ENCODE data around the gene AGO3.

Gene AGO3

DNA sequence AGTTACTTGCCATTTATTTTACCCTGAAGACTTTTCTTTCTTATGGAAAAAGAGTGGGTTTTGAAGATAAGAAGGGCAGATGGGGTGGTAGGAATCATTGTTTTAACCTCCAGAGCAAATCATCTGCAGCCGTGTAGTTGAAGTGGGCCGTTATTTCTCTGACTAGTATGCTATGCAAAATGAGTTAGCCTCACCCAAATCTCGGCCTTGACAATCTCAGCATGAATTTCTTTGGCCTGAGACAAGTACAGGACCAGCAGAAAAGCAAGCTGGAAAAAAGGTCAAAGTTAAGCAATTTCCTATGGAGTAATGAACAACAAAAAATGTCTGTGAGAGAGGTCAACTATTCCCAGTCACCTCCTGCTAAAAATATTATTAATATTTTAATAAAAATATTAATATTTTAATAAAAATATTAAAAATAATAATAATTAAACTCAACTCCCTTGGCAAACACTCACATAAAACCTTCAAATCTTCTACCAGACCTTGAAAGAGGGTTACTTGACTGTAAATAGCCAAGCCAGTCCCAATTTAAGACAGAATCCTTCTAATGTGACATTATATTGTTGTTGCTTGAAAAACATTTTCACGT, 146.2 kb downstream of the AGO3 start:
- Histone ChIP-seq H3K27ac (no peak overlapping the region), H2AFZ (no peak overlapping the region), H3K9me3 (ENCODE audit: control insufficient read depth, low read length) (no peaks in the 10 kb centered on the region), H3K4me2 (ENCODE audit: low read length) (no peak overlapping the region), H3K36me3 (ENCODE audit: control insufficient read depth, insufficient read depth, low read length) (no peaks in the 10 kb centered on the region), H3K4me1 (no peaks in the 10 kb centered on the region), H3K9ac (no peak overlapping the region), H3K79me2 (no peaks in the 10 kb centered on the region), H3K27me3 (ENCODE audit: control insufficient read depth, insufficient read depth, low read length) (no peaks in the 10 kb centered on the region), H3K4me3 (ENCODE audit: low read depth, low read length) (no peak overlapping the region)
- TF ChIP-seq, protein P1, sequence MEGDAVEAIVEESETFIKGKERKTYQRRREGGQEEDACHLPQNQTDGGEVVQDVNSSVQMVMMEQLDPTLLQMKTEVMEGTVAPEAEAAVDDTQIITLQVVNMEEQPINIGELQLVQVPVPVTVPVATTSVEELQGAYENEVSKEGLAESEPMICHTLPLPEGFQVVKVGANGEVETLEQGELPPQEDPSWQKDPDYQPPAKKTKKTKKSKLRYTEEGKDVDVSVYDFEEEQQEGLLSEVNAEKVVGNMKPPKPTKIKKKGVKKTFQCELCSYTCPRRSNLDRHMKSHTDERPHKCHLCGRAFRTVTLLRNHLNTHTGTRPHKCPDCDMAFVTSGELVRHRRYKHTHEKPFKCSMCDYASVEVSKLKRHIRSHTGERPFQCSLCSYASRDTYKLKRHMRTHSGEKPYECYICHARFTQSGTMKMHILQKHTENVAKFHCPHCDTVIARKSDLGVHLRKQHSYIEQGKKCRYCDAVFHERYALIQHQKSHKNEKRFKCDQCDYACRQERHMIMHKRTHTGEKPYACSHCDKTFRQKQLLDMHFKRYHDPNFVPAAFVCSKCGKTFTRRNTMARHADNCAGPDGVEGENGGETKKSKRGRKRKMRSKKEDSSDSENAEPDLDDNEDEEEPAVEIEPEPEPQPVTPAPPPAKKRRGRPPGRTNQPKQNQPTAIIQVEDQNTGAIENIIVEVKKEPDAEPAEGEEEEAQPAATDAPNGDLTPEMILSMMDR (IDR thresholded peaks at IDR 0.05): no peak

DNA sequence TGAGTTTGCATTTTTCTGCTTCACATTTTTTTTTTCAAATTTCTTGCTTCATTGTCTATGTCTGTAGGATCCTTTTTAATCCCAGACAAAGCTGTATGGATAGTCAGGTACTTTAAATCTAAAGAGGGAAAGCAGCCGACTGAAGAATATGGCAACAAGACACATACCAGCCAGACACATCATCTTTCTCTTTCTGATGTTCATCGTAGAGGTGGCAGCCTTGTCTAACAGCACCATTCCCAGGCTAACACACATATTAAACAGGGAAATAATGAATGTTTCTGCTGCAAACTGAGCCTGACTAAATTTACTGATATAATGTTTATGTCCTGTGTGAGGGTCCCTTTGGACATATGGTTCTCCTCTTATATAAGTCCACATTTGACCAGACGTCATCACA, 149.3 kb downstream of the AGO3 start:
- no peak overlapping the region for H3K9ac ChIP-seq
- H3K27me3 ChIP-seq (ENCODE audit: control insufficient read depth, insufficient read depth, low read length): no peaks in the 10 kb centered on the region
- H3K9me3 ChIP-seq (ENCODE audit: control insufficient read depth, low read length): no peaks in the 10 kb centered on the region
- TF ChIP-seq, protein P1 (IDR thresholded peaks at IDR 0.05): no peak
- H2AFZ ChIP-seq: no peak overlapping the region
- no peaks in the 10 kb centered on the region for H3K4me1 ChIP-seq
- H3K27ac ChIP-seq: no peak overlapping the region
- no peaks in the 10 kb centered on the region for H3K79me2 ChIP-seq
- H3K4me3 ChIP-seq (ENCODE audit: low read depth, low read length): no peak overlapping the region
- no peaks in the 10 kb centered on the region for H3K36me3 ChIP-seq (ENCODE audit: control insufficient read depth, insufficient read depth, low read length)
- no peak overlapping the region for H3K4me2 ChIP-seq (ENCODE audit: low read length)

DNA sequence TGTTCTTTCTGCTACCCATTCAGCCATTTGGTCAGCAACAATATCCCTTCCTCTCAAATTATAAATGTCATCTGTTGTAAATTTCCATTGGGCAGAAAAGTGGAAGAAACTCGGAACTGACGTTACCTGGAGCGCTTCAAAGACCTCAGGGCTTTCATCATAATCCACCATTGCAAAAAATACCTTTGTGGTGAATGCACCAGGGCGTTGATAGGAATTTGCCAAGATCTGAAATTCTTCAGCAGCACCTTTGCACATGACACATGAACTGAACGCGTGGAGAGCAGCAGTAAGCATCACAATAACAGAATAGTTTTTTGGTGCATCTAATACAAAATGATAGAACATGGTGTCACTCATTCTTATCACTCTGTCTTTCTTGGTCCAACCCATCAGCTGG, 149.9 kb downstream of the AGO3 start:
- H3K9ac ChIP-seq: no peak overlapping the region
- H3K4me3 ChIP-seq (ENCODE audit: low read depth, low read length): no peak overlapping the region
- H2AFZ ChIP-seq: no peak overlapping the region
- H3K36me3 ChIP-seq (ENCODE audit: control insufficient read depth, insufficient read depth, low read length): no peaks in the 10 kb centered on the region
- no peaks in the 10 kb centered on the region for H3K4me1 ChIP-seq
- no peaks in the 10 kb centered on the region for H3K79me2 ChIP-seq
- no peak overlapping the region for H3K4me2 ChIP-seq (ENCODE audit: low read length)
- TF ChIP-seq, protein P1 (IDR thresholded peaks at IDR 0.05): no peak
- H3K27ac ChIP-seq: no peak overlapping the region
- no peaks in the 10 kb centered on the region for H3K9me3 ChIP-seq (ENCODE audit: control insufficient read depth, low read length)
- no peaks in the 10 kb centered on the region for H3K27me3 ChIP-seq (ENCODE audit: control insufficient read depth, insufficient read depth, low read length)

DNA sequence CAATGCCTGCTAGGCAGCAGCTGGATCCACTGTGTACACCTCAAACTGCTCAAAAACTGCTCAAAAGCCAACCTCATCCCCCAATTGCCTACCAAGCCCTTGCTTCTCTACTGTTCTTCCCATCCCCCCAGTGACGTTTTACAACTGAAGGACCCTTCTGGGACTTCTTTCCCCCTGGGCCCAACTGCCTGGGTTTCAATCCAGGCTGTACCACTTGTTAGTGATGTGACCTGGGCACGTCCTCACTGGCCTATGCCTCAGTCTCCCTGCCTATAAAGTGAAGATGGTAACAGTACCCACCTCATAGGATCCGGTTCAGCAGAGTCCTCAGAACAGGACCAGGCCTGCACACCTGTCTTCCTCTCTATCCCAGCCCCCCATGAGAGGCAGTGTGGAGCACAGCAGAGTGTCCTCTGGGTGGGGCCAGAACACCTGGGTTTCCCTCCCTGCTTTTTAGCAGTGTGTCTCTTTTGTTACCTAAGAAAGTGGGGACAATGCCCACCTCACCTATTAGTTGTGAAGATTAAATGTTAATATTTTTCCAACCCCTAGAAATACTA, 151.1 kb downstream of the AGO3 start:
- no peak overlapping the region for H2AFZ ChIP-seq
- H3K4me3 ChIP-seq (ENCODE audit: low read depth, low read length): no peak overlapping the region
- no peaks in the 10 kb centered on the region for H3K27me3 ChIP-seq (ENCODE audit: control insufficient read depth, insufficient read depth, low read length)
- H3K9me3 ChIP-seq (ENCODE audit: control insufficient read depth, low read length): no peaks in the 10 kb centered on the region
- H3K4me1 ChIP-seq: no peaks in the 10 kb centered on the region
- no peaks in the 10 kb centered on the region for H3K36me3 ChIP-seq (ENCODE audit: control insufficient read depth, insufficient read depth, low read length)
- H3K27ac ChIP-seq: no peak overlapping the region
- no peaks in the 10 kb centered on the region for H3K79me2 ChIP-seq
- TF ChIP-seq, protein P1 (IDR thresholded peaks at IDR 0.05): no peak
- no peak overlapping the region for H3K9ac ChIP-seq
- H3K4me2 ChIP-seq (ENCODE audit: low read length): no peak overlapping the region

DNA sequence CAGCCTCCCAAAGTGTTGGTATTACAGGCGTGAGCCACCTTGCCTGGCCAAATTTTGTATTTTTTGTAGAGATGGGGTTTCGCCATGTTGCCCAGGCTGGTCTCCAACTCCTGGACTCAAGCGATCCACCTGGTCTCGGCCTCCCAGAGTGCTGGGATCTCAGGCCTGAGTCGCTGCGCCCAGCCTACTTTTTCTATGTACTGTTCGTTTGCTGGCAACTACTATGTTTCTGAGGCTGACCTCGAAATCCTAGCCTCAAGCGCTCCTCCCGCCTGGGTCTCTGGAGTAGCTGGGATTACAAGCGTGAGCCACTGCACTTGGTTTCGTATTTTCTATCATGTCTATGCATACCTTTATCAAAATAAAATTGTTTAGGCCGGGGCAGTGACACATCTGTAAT, 152.3 kb downstream of the AGO3 start:
- no peak overlapping the region for H3K4me3 ChIP-seq (ENCODE audit: low read depth, low read length)
- no peaks in the 10 kb centered on the region for H3K79me2 ChIP-seq
- no peak overlapping the region for H2AFZ ChIP-seq
- no peak overlapping the region for H3K4me2 ChIP-seq (ENCODE audit: low read length)
- H3K9me3 ChIP-seq (ENCODE audit: control insufficient read depth, low read length): no peaks in the 10 kb centered on the region
- H3K4me1 ChIP-seq: no peaks in the 10 kb centered on the region
- TF ChIP-seq, protein P1 (IDR thresholded peaks at IDR 0.05): no peak
- H3K9ac ChIP-seq: no peak overlapping the region
- H3K27me3 ChIP-seq (ENCODE audit: control insufficient read depth, insufficient read depth, low read length): no peaks in the 10 kb centered on the region
- H3K27ac ChIP-seq: no peak overlapping the region
- no peaks in the 10 kb centered on the region for H3K36me3 ChIP-seq (ENCODE audit: control insufficient read depth, insufficient read depth, low read length)

All from parathyroid adenoma (tissue), 2 donors.